GM23338 (cell line): ENCODE measurements around the gene GPR35.

Source experiments
- CREB1 ChIP-seq: fragments of 250-450 bp; sonication (Bioruptor Pico); IDR thresholded peaks from 2 replicates; pipeline ENCODE4 v1.5.0; 2020; ENCODE audit warnings: low read depth, mild to moderate bottlenecking, moderate library complexity
- EZH2 ChIP-seq: fragments of 200-600 bp; sonication (generic); IDR thresholded peaks from one replicate; pipeline ENCODE4 v1.8.0; 2017; ENCODE audit warnings: antibody characterized with exemption, mild to moderate bottlenecking, low read depth; ENCODE audit not compliant: unreplicated experiment
- EZH2phosphoT487 ChIP-seq: fragments of 200-600 bp; sonication (generic); IDR thresholded peaks from one replicate; pipeline ENCODE4 v1.8.1; 2018; ENCODE audit warnings: antibody characterized with exemption; ENCODE audit not compliant: unreplicated experiment
- JUNB ChIP-seq: IDR thresholded peaks from one replicate; pipeline ENCODE4 v1.6.1; 2016; ENCODE audit warnings: antibody characterized with exemption; ENCODE audit not compliant: unreplicated experiment
- NANOG ChIP-seq: IDR thresholded peaks from 2 replicates; pipeline ENCODE4 v1.6.1; 2016; ENCODE audit warnings: antibody characterized with exemption, borderline replicate concordance
- POLR2AphosphoS5 ChIP-seq: IDR thresholded peaks from 2 replicates; pipeline ENCODE4 v1.6.1; 2016; ENCODE audit warnings: antibody characterized with exemption, low read depth
- STAT1 ChIP-seq: IDR thresholded peaks from one replicate; pipeline ENCODE4 v1.6.1; 2016; ENCODE audit warnings: antibody characterized with exemption; ENCODE audit not compliant: unreplicated experiment
- ZNF331 ChIP-seq: fragments of 250-450 bp; sonication (Bioruptor Pico); IDR thresholded peaks from 2 replicates; pipeline ENCODE4 v1.5.0; 2020; ENCODE audit warnings: low read depth, mild to moderate bottlenecking, moderate library complexity
- TF ChIP-seq, protein P1 (sequence below), 2 experiments: fragments of 200-600 bp in 1 of 2; sonication (generic) in 1 of 2; conservative IDR thresholded peaks; 2 replicates each; pipeline versions ENCODE4 v1.5.1 to v1.6.1; 2016 to 2017; ENCODE audit warnings: antibody characterized with exemption in 2 of 2, low read depth in 2 of 2, mild to moderate bottlenecking in 2 of 2, moderate library complexity in 1 of 2
- TF ChIP-seq, protein P2 (sequence below): IDR thresholded peaks from one replicate; pipeline ENCODE4 v1.6.1; 2018; ENCODE audit warnings: antibody characterized with exemption; ENCODE audit not compliant: unreplicated experiment
- TF ChIP-seq, protein P3 (sequence below): fragments of 250-450 bp; sonication (Bioruptor Pico); IDR thresholded peaks from 2 replicates; pipeline ENCODE4 v1.5.0; 2020; ENCODE audit warnings: mild to moderate bottlenecking, moderate library complexity
- TF ChIP-seq, protein P4 (sequence below): IDR thresholded peaks from 2 replicates; pipeline ENCODE4 v1.6.1; 2016; ENCODE audit warnings: antibody characterized with exemption

DNA sequence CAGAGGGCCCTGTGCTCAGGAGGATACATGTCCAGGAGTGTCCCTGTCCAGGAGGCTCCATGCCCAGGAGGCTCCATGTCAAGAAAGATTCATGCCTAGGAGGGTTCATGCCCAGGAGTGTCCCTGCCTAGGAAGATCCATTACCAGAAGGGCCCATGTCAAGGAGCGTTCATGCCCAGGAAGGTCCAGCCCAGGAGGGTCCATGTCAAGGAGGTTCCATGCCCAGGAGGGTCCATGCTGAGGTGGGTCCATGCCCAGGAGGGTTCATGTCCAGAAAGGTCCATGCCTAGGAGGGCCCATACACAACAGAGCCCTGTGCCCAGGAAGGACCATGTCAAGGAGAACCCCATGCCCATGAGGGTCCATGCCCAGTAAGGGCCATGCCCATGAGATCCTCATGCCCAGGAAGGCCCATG, 7.0 kb downstream of the GPR35 start:
- TF ChIP-seq, protein P1, sequence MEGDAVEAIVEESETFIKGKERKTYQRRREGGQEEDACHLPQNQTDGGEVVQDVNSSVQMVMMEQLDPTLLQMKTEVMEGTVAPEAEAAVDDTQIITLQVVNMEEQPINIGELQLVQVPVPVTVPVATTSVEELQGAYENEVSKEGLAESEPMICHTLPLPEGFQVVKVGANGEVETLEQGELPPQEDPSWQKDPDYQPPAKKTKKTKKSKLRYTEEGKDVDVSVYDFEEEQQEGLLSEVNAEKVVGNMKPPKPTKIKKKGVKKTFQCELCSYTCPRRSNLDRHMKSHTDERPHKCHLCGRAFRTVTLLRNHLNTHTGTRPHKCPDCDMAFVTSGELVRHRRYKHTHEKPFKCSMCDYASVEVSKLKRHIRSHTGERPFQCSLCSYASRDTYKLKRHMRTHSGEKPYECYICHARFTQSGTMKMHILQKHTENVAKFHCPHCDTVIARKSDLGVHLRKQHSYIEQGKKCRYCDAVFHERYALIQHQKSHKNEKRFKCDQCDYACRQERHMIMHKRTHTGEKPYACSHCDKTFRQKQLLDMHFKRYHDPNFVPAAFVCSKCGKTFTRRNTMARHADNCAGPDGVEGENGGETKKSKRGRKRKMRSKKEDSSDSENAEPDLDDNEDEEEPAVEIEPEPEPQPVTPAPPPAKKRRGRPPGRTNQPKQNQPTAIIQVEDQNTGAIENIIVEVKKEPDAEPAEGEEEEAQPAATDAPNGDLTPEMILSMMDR (conservative IDR thresholded peaks at IDR 0.05; ENCODE audit: low read depth in 2 of 2), result no peak
- TF ChIP-seq, protein P2, sequence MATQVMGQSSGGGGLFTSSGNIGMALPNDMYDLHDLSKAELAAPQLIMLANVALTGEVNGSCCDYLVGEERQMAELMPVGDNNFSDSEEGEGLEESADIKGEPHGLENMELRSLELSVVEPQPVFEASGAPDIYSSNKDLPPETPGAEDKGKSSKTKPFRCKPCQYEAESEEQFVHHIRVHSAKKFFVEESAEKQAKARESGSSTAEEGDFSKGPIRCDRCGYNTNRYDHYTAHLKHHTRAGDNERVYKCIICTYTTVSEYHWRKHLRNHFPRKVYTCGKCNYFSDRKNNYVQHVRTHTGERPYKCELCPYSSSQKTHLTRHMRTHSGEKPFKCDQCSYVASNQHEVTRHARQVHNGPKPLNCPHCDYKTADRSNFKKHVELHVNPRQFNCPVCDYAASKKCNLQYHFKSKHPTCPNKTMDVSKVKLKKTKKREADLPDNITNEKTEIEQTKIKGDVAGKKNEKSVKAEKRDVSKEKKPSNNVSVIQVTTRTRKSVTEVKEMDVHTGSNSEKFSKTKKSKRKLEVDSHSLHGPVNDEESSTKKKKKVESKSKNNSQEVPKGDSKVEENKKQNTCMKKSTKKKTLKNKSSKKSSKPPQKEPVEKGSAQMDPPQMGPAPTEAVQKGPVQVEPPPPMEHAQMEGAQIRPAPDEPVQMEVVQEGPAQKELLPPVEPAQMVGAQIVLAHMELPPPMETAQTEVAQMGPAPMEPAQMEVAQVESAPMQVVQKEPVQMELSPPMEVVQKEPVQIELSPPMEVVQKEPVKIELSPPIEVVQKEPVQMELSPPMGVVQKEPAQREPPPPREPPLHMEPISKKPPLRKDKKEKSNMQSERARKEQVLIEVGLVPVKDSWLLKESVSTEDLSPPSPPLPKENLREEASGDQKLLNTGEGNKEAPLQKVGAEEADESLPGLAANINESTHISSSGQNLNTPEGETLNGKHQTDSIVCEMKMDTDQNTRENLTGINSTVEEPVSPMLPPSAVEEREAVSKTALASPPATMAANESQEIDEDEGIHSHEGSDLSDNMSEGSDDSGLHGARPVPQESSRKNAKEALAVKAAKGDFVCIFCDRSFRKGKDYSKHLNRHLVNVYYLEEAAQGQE, result no peak
- TF ChIP-seq POLR2AphosphoS5 (no peak), EZH2phosphoT487 (no peak), CREB1 (CRISPR knock-in tag) (no peak), EZH2 (no peak), STAT1 (no peak), ZNF331 (CRISPR knock-in tag) (no peak), JUNB (no peak), NANOG (no peak)
- TF ChIP-seq, protein P3, sequence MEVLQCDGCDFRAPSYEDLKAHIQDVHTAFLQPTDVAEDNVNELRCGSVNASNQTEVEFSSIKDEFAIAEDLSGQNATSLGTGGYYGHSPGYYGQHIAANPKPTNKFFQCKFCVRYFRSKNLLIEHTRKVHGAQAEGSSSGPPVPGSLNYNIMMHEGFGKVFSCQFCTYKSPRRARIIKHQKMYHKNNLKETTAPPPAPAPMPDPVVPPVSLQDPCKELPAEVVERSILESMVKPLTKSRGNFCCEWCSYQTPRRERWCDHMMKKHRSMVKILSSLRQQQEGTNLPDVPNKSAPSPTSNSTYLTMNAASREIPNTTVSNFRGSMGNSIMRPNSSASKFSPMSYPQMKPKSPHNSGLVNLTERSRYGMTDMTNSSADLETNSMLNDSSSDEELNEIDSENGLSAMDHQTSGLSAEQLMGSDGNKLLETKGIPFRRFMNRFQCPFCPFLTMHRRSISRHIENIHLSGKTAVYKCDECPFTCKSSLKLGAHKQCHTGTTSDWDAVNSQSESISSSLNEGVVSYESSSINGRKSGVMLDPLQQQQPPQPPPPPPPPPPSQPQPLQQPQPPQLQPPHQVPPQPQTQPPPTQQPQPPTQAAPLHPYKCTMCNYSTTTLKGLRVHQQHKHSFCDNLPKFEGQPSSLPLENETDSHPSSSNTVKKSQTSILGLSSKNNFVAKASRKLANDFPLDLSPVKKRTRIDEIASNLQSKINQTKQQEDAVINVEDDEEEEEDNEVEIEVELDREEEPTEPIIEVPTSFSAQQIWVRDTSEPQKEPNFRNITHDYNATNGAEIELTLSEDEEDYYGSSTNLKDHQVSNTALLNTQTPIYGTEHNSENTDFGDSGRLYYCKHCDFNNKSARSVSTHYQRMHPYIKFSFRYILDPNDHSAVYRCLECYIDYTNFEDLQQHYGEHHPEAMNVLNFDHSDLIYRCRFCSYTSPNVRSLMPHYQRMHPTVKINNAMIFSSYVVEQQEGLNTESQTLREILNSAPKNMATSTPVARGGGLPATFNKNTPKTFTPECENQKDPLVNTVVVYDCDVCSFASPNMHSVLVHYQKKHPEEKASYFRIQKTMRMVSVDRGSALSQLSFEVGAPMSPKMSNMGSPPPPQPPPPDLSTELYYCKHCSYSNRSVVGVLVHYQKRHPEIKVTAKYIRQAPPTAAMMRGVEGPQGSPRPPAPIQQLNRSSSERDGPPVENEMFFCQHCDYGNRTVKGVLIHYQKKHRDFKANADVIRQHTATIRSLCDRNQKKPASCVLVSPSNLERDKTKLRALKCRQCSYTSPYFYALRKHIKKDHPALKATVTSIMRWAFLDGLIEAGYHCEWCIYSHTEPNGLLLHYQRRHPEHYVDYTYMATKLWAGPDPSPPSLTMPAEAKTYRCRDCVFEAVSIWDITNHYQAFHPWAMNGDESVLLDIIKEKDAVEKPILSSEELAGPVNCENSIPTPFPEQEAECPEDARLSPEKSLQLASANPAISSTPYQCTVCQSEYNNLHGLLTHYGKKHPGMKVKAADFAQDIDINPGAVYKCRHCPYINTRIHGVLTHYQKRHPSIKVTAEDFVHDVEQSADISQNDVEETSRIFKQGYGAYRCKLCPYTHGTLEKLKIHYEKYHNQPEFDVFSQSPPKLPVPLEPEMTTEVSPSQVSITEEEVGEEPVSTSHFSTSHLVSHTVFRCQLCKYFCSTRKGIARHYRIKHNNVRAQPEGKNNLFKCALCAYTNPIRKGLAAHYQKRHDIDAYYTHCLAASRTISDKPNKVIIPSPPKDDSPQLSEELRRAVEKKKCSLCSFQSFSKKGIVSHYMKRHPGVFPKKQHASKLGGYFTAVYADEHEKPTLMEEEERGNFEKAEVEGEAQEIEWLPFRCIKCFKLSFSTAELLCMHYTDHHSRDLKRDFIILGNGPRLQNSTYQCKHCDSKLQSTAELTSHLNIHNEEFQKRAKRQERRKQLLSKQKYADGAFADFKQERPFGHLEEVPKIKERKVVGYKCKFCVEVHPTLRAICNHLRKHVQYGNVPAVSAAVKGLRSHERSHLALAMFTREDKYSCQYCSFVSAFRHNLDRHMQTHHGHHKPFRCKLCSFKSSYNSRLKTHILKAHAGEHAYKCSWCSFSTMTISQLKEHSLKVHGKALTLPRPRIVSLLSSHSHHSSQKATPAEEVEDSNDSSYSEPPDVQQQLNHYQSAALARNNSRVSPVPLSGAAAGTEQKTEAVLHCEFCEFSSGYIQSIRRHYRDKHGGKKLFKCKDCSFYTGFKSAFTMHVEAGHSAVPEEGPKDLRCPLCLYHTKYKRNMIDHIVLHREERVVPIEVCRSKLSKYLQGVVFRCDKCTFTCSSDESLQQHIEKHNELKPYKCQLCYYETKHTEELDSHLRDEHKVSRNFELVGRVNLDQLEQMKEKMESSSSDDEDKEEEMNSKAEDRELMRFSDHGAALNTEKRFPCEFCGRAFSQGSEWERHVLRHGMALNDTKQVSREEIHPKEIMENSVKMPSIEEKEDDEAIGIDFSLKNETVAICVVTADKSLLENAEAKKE, result no peak
- TF ChIP-seq, protein P4, sequence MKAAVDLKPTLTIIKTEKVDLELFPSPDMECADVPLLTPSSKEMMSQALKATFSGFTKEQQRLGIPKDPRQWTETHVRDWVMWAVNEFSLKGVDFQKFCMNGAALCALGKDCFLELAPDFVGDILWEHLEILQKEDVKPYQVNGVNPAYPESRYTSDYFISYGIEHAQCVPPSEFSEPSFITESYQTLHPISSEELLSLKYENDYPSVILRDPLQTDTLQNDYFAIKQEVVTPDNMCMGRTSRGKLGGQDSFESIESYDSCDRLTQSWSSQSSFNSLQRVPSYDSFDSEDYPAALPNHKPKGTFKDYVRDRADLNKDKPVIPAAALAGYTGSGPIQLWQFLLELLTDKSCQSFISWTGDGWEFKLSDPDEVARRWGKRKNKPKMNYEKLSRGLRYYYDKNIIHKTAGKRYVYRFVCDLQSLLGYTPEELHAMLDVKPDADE, result no peak
